HG02885 (cell line): ENCODE measurements around the gene CD40.

Source experiments
- ATAC-seq: cut with Tn5 transposase; IDR thresholded peaks from one replicate; pipeline ENCODE4 v1.9.1; 2021; ENCODE audit warnings: mild to moderate bottlenecking; ENCODE audit not compliant: unreplicated experiment, poor library complexity

Gene CD40

DNA sequence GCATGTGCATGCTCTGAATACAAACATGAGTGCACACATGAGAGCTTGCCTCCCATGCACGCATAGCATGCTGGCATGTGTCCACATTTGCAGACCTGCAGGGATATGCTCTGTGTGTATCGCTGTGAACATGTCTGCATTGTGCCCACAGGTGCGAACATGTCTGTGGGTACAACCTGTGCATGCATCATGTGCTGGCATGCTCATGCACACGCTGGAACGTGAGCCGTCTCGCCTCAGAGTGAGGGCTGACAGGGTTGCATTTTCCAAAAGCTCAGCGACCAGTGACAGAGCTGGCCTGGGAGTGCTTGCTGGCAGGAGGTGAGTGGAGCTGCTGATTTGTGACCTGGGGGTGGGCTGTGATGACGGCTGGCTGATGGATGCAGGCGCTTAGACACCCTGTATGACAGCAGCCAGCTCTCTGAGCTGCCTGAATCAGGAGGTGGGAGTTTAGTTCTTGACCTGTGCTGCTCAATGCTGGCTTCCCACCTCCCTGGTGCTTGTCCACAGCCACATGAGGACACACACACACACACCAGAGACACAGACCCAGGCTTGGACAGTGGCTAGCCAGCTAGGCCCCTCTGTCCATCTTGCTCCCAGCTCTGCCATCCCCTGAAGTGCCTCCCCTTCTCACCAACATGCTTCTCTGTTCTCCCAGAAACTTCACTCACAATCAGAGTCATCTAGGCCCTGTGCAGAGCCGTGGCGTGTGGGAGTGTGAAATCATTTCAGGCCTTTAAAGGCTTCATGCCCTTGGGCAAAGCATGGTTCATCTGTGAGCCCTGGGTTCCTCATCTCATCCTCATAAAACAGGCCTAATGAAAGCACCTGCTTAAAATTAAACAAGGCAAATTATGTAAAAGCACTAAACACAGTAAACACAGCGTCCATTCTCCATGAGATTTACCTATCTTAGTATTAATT, 51.4 kb downstream of the CD40 start:
- ATAC-seq = no peak

DNA sequence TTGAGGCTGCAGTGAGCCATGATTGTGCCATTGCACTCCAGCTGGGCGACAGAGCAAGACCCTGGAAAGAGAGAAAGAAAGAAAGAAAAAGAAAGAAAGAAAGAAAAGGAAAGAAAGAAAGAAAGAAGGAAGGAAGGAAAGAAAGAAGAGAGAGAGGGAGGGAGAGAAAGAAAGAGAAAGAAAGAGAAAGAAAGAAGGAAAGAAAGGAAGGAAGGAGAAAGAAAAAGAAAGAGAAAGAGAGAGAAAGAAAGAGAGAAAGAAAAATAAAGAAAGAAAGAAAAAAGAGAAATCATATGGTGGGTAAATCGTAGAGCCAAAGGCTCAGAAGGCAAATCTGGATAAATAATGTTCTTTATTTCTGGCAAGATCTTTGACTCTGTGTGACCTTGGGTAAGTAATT, 53.4 kb downstream of the CD40 start:
- ATAC-seq = no peak

DNA sequence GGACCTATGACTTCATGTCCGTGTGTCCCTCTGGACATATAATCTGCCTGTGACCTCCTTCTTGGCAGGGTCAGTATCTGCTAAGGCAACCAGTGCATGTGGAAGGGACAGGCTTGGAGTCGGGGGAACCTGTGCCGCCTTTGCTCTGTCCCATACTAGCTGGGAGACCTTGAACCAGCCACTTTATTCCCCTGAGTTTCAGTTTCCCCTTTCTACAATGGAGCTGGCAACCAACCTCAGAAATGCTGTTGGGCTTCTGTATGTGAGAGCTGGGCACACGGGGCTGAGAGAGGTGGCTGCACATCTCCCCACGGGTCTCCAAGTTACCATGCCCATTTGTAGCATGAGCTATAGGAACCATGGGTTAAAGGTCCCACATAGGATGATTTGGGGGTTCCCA, 53.8 kb downstream of the CD40 start:
- ATAC-seq = no peak

DNA sequence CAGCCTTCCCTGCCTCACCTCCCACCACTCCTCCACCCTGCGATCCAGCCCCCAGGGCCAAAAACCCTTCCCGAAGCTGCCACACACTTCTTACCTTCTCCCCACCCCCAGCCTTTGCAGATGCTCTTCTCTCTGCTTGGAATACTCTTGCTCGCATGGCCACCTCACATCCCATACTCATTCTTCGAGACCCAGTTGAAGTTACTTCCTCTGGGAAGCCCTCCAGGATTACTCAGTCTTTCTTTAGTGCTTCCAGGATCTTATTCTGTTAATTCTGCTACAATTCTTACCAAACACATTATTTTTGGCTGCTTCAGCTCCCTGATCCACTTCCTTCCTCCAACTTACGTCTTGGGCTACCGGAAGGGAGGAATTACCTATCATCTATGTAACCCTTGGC, 54.3 kb downstream of the CD40 start:
- ATAC-seq = no peak

DNA sequence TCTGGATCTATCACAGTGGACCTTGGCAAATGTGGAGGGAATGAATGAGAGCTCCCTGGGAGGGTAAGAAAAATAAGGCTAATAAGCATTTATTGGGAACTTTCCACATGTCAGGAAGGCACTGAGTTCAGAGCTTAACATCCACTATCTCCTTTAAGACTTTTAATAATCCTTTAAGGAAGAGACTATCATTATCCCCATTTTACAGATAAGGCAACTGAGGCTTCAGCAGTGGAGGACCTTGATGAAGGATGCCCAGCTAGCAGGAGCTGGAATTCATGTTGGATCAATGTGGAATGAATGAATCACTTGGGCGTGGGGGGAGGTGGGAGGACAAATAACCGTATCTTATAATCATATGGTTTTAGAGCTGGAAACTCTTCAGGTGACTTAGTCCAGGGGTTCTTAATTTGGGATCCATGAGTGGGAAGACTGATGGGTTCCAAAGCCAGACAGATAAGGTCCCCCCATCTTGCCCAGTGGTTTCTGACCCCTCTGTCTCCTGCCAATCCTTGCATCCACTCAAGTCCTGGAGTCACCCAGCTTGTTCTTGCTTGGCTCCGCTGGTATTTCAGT, 54.9 kb downstream of the CD40 start:
- ATAC-seq = no peak

DNA sequence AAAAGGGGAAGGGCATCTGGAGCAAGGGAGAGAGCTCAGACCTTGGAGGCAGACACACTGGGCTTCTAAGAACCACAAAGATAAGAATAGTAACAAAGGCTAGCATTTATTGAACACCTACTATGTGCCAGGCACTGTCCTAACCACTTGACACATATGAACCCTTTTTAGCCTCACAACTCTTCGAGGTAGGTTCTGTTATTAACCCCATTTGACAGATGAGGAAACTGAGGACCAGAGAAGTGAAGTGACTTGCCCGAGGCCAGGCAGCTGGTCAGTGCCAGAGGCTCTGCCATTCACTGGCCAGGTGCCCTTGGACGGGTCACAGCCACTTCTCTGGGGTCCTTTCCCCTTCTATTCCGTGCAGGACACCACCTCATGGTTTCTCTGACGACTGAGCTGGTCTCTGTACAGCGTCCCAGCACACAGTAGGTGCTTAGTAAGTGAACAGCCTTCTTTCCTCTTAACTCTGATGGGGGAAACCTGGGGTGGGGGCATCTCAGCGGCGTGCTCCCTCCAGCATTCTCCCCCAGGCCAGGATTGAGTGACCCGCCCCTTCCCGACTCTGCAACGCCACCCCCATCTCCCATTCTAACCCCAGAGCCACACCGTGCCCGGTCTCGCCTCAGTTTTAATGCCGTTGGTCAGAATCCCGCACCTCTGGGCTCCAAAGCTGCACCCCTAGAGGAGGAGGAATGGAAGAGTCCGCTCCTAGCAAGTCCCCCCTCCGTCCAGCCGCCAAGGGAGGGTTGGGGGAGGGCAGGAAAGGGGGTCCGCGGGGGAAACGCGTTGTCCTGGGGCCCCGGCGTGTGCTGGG, 55.7 kb downstream of the CD40 start:
- ATAC-seq = no peak

DNA sequence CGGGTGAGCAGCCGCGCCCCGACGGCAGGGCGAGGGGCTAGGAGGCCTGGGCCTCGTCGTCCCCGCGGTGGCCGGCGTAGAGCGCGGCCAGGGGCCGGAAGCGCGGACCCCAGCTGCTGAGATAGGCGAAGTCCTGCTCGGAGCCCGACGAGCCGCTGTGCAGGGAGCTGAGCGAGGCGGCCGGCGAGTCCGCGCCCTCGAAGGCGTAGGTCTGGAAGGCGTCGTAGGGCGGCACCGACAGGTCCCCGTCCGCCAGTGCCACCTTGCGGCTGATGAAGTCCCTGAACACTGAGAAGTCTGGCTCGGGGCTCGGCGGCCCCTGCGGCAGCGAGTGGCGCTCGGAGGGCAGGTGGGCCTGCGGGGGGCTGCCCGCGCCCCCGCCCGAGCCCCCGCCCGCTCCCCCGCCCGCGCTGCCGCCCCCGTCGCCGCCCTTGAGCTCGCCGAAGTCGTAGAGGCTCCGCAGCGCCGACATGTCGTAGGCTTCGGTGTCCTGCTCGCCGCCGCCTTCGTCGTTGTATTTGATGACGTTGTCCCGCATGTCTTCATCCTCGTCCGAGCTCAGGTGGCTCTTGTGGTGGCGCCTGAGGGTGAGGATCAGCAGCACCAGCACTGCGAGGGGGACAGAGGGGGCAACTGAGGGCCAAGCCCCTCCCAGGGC, 56.5 kb downstream of the CD40 start:
- no peak for ATAC-seq

DNA sequence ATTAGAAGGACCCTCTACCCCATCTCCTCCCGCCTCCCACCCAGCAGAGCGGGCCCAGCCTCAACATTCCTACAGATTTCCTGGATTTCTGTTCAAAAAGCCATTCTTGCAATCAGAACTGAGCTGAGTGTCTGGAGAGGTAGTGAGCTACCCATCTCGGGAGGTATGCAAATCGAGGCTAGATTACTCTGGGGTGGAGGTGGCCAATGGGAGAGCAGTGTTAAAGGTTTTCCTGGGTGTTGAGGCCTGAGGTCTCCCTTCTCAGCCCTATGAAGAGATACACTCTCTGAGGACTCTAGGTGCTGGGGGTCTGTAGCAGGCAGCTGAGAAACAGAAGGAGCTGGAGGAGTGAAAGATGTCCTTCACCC, 57.0 kb downstream of the CD40 start:
- ATAC-seq = no peak

DNA sequence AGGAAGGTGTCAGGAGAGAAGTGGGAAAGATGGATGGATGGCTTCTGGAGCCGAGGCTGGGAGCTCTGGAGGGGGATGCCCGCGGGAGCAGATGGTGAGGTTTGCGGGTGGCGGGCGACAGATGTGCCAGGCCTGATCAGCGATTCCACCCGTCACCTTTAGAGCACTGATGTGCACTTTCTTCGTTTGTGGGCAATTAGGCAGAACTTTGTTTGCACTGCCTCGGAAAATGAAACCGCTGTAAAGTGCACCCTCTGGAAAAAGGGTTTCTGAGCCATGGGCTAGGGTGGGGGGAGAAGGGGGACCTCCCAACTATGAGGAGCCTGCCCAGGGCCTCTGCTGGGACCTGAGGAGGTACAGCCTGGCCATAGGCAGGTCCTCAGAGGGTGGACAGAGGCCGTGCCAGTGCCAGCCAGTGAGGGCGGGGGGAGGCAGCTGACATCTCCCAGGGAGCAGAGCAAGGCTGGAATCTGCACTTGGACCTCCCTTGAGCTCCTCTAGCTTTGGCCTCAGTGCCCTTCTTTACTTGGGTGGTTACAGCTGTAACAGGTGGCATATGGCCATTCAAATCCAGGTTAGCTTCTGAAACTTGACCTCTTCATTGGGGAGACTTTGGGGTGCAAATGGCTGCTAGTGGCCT, 58.7 kb downstream of the CD40 start:
- no peak for ATAC-seq

DNA sequence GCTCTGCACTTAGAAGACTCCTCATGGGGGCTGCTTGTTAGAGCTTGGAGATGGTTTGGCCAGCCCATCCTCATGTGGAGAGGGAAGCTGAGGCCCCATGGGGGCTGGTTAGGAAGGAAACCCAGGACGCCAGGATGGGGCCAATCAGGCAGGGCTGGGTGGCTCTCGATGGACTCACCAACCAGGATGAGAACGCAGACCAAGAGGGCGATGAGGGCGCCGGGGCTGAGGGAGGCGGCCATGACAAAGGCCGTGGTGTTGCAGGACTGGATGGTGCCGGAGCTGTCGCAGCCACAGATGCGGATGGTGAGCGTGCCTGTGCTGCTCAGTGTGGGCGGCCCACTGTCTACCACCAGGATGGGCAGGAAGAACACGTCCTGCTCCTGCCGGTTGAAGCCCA, 59.7 kb downstream of the CD40 start:
- no peak for ATAC-seq

DNA sequence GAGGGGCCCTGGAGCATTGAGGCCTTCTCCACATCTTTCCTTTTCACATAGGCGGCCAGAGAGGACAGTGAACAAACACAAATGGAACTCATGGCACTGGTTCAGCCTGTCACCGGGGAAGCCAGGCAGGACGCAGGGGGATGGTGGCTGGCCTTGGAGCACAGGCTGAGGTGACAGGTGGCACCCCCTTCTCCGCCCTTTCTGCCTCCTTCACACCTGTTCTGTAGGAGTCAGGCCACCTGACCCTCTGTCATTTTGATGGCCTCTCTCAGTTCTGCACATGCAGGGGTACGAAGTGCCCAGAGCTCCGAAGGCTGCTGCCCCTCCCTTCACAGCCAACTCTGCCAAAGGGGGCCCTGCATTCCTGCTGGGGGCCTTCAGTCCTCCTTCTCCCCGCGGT, 60.8 kb downstream of the CD40 start:
- no peak for ATAC-seq
